HFFc6 (cell line): ENCODE measurements around the gene THRB. TPM values are rescaled to one million over a fixed set of nuclear protein-coding genes. Genes with fewer than 3 reads are reported as not detected.
A peak's percentile ranks its signal among the peaks of the same experiment; 100 is the strongest.

ENCODE experiments used
- DNase-seq: peaks from one replicate; pipeline ENCODE4 v3.0.0-alpha.2; 2018
- H3K27ac Mint-ChIP-seq: 2 replicates; pipeline ENCODE4 v1.8.0; 2020; ENCODE audit warnings: mild to moderate bottlenecking, mixed read lengths
- H3K27me3 Mint-ChIP-seq: 2 replicates; pipeline ENCODE4 v1.8.0; 2021; ENCODE audit warnings: mild to moderate bottlenecking, moderate library complexity, mixed read lengths; ENCODE audit not compliant: insufficient read depth
- H3K36me3 Mint-ChIP-seq: 2 replicates; pipeline ENCODE4 v1.8.0; 2021; ENCODE audit warnings: low read depth, mixed read lengths
- H3K4me1 Mint-ChIP-seq: 2 replicates; pipeline ENCODE4 v1.8.0; 2020; ENCODE audit warnings: low read depth, mixed read lengths
- H3K4me3 Mint-ChIP-seq: 2 replicates; pipeline ENCODE4 v1.8.0; 2020; ENCODE audit warnings: mild to moderate bottlenecking, moderate library complexity, mixed read lengths
- H3K9me3 Mint-ChIP-seq: 2 replicates; pipeline ENCODE4 v1.8.0; 2020; ENCODE audit warnings: mild to moderate bottlenecking, mixed read lengths
- total RNA-seq, 6 experiments: library from RNA; stranded (reverse); fragmentation: NEBNext Ultra II Directional; extraction: Animal tissue kit (Norgen Biotek cat#: 25700); gene quantifications; 2 replicates in 1 of 6; 3 replicates in 5 of 6; pipeline ENCODE4 v1.2.3, GENCODE V29; 2021
- TF ChIP-seq, protein P1 (sequence below): fragments of 200-600 bp; sonication (generic); IDR thresholded peaks from 2 replicates; pipeline ENCODE4 v1.5.0; 2021; ENCODE audit warnings: antibody characterized with exemption, mild to moderate bottlenecking

THRB gene
- total RNA-seq, 6 experiments from 2014 or later, result not detected

DNA sequence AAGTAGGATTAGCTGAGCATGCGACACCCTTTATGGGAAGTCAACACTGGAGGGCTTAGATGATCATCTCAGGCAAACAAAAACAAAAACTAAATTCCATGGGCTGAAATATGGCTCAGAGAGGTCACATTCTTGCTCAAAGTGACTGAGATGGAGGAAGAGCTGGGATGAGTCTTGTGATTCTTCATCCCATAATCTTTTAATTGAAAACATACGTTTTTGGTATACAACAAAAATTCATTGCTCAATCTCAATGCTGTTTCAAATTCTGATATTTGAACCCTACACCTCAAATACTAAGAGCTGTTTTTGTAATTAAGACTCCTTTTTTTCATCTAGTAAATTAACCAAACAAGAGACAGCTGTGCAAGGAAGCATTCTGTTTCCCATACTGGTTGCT lies 292.6 kb downstream of the THRB start:
- Mint-ChIP-seq H3K9me3 (peaks cover 6% of the 10 kb centered on the region), H3K27ac (no peak overlapping the region), H3K36me3 (peaks cover 6% of the 10 kb centered on the region; the same call in 1 of the 2 replicates), H3K4me3 (peak overlapping the region; percentile 39; the same call in 1 of the 2 replicates), H3K4me1 (peaks cover 45% of the 10 kb centered on the region), H3K27me3 (peaks cover 25% of the 10 kb centered on the region)
- TF ChIP-seq, protein P1, sequence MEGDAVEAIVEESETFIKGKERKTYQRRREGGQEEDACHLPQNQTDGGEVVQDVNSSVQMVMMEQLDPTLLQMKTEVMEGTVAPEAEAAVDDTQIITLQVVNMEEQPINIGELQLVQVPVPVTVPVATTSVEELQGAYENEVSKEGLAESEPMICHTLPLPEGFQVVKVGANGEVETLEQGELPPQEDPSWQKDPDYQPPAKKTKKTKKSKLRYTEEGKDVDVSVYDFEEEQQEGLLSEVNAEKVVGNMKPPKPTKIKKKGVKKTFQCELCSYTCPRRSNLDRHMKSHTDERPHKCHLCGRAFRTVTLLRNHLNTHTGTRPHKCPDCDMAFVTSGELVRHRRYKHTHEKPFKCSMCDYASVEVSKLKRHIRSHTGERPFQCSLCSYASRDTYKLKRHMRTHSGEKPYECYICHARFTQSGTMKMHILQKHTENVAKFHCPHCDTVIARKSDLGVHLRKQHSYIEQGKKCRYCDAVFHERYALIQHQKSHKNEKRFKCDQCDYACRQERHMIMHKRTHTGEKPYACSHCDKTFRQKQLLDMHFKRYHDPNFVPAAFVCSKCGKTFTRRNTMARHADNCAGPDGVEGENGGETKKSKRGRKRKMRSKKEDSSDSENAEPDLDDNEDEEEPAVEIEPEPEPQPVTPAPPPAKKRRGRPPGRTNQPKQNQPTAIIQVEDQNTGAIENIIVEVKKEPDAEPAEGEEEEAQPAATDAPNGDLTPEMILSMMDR, result no peak
- peak; percentile 32 for DNase-seq

DNA sequence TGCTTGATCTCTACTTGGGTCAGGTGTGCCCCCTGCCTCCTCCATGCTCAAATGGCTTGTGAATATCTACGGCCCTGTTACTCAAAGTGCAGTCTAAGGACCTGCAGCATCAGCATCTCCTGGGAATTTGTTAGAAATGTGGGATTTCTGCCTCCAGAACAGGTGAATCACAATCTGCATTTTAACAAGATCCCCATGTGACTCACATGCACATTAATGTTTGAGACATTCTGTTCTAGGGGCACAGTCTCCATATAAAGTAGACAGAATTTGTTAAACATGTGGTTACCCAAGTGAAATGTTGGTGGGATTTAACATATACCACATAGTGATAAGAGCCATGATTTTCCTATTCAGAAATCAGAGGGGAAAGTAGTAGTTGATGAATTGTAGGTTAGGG lies 293.3 kb downstream of the THRB start:
- H3K4me1 Mint-ChIP-seq, result peaks cover 53% of the 10 kb centered on the region
- H3K9me3 Mint-ChIP-seq, result peaks cover 6% of the 10 kb centered on the region
- TF ChIP-seq, protein P1, result no peak
- peaks cover 22% of the 10 kb centered on the region for H3K27me3 Mint-ChIP-seq
- peak; percentile 67 for DNase-seq
- no peak overlapping the region for H3K4me3 Mint-ChIP-seq
- peaks cover 6% of the 10 kb centered on the region; the same call in 1 of the 2 replicates for H3K36me3 Mint-ChIP-seq
- peak overlapping the region; percentile 48 for H3K27ac Mint-ChIP-seq

DNA sequence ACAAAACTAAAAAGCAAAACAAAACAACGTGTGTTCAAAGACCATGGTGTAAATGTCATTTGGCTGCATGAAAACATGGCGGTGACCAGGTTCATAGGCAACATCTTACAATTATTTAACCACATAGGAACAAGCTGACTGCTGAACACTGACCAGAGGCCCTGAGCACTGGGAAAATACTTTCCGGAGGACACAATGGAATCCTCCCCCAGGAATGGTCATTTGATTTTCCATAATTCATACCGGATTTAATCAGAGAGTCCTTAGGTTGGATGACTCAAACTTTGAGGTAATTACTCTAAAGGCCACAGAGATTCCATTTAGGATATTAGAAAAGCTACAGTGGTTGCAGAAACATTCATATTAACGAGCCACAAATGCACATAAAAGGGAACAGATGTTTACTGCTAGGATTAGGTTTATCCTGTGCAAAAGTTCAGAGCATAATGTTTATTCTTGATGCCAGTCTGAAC lies 294.8 kb downstream of the THRB start:
- Mint-ChIP-seq H3K9me3 (peaks cover 4% of the 10 kb centered on the region), H3K36me3 (peaks cover 5% of the 10 kb centered on the region; the same call in 1 of the 2 replicates), H3K27ac (peak overlapping the region; percentile 44; the same call in 1 of the 2 replicates), H3K4me1 (peaks cover 56% of the 10 kb centered on the region), H3K27me3 (peaks cover 10% of the 10 kb centered on the region), H3K4me3 (0 out of 2 replicates have a peak overlapping the region, but pooled peaks have one; percentile 1)
- DNase-seq, result peak; percentile 70
- TF ChIP-seq, protein P1, result no peak

DNA sequence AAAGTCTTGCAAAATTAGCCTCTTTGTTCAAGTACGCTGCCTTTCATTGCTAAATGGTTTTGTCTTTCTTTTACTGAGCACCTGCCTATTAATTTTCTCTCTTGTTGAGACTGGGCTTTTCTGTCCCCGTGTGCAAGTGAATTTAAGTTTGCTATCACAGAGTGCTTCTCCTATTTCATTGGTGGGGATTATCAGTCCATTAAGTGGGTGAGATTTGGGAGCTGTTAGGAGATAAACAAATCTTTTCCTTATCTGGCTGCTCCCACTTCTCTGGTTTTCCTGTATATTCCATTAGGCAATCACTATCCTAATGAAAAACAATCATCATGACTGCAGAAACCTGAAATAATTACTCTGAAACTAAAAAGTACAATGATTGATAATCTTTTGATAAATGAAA lies 295.4 kb downstream of the THRB start:
- TF ChIP-seq, protein P1, result no peak
- Mint-ChIP-seq H3K27me3 (peaks cover 6% of the 10 kb centered on the region), H3K27ac (no peak overlapping the region), H3K9me3 (no peaks in the 10 kb centered on the region; the same call in 1 of the 2 replicates), H3K4me1 (peaks cover 56% of the 10 kb centered on the region), H3K4me3 (no peak overlapping the region), H3K36me3 (no peaks in the 10 kb centered on the region; the same call in 1 of the 2 replicates)
- DNase-seq, result no peak

DNA sequence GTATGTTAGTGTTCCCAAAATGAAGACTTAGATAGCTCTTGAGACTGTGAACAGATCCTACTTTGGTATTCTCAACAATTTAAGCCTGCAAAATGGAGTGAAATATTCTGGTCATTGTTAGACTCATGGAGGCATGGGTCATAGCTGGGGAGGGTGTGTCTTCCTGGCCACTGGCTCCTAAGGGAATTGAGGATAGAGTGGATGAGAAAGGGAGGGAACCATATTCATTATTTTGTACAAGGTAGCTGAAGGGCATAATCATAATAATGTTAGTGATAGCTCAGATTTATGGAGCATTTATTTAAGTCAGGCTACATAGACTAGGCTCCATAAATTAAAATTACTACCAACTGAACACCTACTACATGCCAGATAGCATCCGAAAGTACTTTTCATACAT lies 295.9 kb downstream of the THRB start:
- H3K4me3 Mint-ChIP-seq, result no peak overlapping the region

More for the DNA sequence above, 295.9 kb downstream of the THRB start:
- H3K27me3 Mint-ChIP-seq, result peaks cover 2% of the 10 kb centered on the region; the same call in 1 of the 2 replicates
- peaks cover 56% of the 10 kb centered on the region for H3K4me1 Mint-ChIP-seq
- no peak for DNase-seq
- TF ChIP-seq, protein P1, result no peak
- no peaks in the 10 kb centered on the region for H3K36me3 Mint-ChIP-seq
- H3K9me3 Mint-ChIP-seq, result no peaks in the 10 kb centered on the region
- H3K27ac Mint-ChIP-seq, result no peak overlapping the region
